ENCODE measurements around the gene GAS7. TPM values are rescaled to one million over a fixed set of nuclear protein-coding genes. Genes with fewer than 3 reads are reported as not detected.

The GAS7 gene
- polyA plus RNA-seq, 6 donors from 2014 or later: 1.1 to 3.6 (median 1.8) TPM; not detected in 1

DNA sequence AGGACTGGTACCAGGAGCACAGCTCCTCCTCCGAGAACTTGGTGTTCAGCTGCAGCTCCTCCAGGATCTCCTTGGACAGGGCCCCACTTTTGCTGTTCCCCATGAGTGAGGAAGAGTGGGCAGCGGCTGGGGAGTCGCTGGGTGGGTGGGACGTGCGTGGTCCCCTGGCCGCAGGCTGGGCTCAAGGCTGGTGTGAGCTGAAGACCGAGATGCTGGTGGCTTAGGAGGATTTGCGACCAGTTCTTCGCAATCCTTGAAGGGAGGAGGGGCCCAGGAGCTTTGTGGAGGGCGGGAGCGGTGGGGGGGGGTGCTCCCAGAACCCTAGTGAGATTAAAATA lies 293.4 kb downstream of the GAS7 start, which contains the start of gene RCVRN:
TSS of gene RCVRN (minus strand) at position 194 of the 338 bp plus-strand sequence. CDS start at position 103, 91 bp downstream.
- H3K27me3 Mint-ChIP-seq: peaks cover 5 to 29% (median 15%) of the 10 kb centered on the region in 3 donors
- no peaks in the 10 kb centered on the region for H3K36me3 Mint-ChIP-seq
- ATAC-seq (ENCODE audit: low read depth in 2 of 2) (no peak), DNase-seq (no peak)
- peaks cover 0 to 1% (median 0%) of the 10 kb centered on the region in 7 donors for H3K9me3 Mint-ChIP-seq
- no peaks in the 10 kb centered on the region for H3K4me1 Mint-ChIP-seq
- peak within 1 kb of the TSS in 1 of 6 donors; percentile 9 for H3K27ac Mint-ChIP-seq
- H3K4me3 Mint-ChIP-seq: no peak within 1 kb of the TSS

DNA sequence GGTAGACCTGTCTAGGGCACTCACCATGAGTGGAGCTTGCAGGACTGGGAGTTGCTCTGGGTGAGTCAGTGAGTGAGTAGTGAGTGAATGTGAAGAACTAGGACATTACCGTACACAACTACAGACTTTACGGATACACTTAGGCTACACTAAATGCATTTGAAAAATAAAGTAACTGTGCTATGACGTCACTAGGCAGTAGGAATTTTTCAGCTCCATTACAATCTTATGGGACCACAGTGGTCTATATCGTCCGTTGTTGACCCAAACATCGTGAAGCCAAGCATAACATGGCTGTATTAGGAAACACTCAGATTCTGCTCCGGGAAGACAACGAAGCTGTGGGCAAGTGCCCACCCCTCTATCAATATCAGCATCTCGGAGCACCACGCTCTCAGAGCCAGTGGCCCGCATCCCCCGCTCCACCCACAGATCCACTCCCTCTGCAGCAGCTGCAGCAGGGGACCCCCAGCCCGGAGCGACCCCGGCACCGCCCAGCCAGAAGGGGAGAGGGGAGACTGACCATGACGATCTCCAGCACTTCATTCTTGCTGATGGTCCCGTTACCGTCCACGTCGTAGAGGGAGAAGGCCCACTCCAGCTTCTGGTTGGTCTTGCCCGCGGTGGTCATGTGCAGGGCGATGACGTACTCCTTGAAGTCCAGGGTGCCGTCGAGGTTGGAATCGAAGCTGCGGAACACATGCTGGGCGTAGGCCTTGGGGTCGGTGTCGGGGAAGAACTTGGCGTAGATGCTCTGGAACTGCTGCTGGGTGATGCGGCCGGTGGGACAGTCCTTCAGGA lies 293.9 kb downstream of the GAS7 start:
- no peak overlapping the region for H3K4me3 Mint-ChIP-seq
- H3K27me3 Mint-ChIP-seq: peaks cover 5 to 31% (median 15%) of the 10 kb centered on the region in 3 donors
- no peak for ATAC-seq (ENCODE audit: low read depth in 2 of 2)
- H3K9me3 Mint-ChIP-seq: peaks cover 0 to 1% (median 0%) of the 10 kb centered on the region in 7 donors
- H3K27ac Mint-ChIP-seq: no peak overlapping the region
- DNase-seq: no peak
- no peaks in the 10 kb centered on the region for H3K36me3 Mint-ChIP-seq
- H3K4me1 Mint-ChIP-seq: no peaks in the 10 kb centered on the region

DNA sequence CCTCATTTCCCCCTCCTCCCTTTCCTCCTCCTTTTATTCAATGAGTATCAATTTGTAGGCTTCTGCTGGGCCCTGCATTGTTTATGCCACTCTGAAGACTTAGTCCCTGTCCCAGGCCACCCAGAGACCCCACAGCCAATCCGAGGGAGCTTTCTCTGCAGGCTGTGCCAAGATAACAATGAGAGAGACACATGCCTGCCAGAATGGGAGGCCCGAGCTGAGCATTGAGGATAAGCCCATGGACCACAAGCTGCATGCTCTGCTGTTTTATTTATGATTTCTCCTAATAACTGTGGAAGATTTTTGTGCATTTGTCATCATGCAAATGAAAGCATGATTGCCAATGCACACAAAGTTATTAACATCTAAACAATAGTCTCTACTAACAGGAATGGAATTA lies 296.3 kb downstream of the GAS7 start:
- H3K36me3 Mint-ChIP-seq: no peaks in the 10 kb centered on the region
- no peaks in the 10 kb centered on the region for H3K4me1 Mint-ChIP-seq
- ATAC-seq (ENCODE audit: low read depth in 2 of 2): no peak
- DNase-seq: no peak
- H3K27me3 Mint-ChIP-seq: peaks cover 5 to 35% (median 18%) of the 10 kb centered on the region in 3 donors
- peaks cover 0 to 1% (median 0%) of the 10 kb centered on the region in 7 donors for H3K9me3 Mint-ChIP-seq
- H3K4me3 Mint-ChIP-seq: no peak overlapping the region
- no peak overlapping the region for H3K27ac Mint-ChIP-seq

DNA sequence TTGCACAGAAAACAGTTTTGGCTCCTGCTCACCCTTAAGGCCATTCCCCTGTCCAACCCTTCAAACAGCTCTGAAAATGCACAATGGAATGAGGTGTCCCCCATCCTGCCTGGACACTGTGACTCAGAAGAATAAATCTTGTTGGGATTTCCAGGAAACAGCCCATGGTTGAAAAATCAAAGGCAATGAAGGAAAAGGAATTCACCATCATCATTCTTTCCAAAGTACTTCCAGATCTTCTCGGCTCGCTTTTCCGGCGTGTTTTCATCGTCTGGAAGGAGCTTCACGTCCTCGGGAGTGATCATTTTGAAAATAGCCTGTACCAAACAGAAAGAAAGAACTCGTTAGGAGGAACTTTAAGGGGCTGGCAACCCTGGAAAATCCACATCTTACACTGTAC lies 297.6 kb downstream of the GAS7 start:
- no peaks in the 10 kb centered on the region for H3K36me3 Mint-ChIP-seq
- H3K27ac Mint-ChIP-seq: no peak overlapping the region
- peaks cover 5 to 44% (median 22%) of the 10 kb centered on the region in 3 donors for H3K27me3 Mint-ChIP-seq
- DNase-seq (no peak), ATAC-seq (ENCODE audit: low read depth in 2 of 2) (no peak)
- H3K4me3 Mint-ChIP-seq: no peak overlapping the region
- peaks cover 0 to 1% (median 0%) of the 10 kb centered on the region in 7 donors for H3K9me3 Mint-ChIP-seq
- no peaks in the 10 kb centered on the region for H3K4me1 Mint-ChIP-seq

DNA sequence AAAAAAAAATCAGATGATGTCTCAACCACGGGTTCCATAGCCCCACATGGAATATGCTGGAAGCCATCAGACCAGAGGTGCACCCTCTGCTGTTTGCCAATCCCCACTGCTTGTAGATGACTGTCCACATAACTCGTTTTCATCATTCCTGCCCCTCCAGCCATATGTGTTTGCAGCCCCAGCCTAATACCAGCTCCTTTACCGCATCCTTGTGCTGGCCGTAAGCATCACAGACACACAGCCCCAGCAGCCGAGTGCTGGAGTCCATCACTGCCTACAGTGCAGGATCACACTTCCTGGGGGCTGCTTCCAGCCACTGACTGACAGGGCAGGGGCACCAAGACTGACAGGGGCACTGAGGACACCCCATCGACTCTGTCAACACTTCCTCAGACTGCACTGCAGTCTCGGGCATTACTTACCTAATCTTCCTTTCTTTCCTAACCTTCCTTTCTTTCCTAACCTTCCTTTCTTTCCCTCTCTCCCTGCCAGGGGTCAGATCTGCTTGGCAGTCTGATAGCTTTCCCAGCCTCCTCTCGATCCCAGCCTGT lies 298.3 kb downstream of the GAS7 start:
- H3K27ac Mint-ChIP-seq: no peak overlapping the region
- DNase-seq: no peak
- no peaks in the 10 kb centered on the region for H3K36me3 Mint-ChIP-seq
- no peak for ATAC-seq (ENCODE audit: low read depth in 2 of 2)
- peak overlapping the region in 1 of 8 donors; percentile 22 for H3K4me3 Mint-ChIP-seq
- peaks cover 0 to 1% (median 0%) of the 10 kb centered on the region in 7 donors for H3K9me3 Mint-ChIP-seq
- no peaks in the 10 kb centered on the region for H3K4me1 Mint-ChIP-seq
- peaks cover 5 to 44% (median 22%) of the 10 kb centered on the region in 3 donors for H3K27me3 Mint-ChIP-seq

DNA sequence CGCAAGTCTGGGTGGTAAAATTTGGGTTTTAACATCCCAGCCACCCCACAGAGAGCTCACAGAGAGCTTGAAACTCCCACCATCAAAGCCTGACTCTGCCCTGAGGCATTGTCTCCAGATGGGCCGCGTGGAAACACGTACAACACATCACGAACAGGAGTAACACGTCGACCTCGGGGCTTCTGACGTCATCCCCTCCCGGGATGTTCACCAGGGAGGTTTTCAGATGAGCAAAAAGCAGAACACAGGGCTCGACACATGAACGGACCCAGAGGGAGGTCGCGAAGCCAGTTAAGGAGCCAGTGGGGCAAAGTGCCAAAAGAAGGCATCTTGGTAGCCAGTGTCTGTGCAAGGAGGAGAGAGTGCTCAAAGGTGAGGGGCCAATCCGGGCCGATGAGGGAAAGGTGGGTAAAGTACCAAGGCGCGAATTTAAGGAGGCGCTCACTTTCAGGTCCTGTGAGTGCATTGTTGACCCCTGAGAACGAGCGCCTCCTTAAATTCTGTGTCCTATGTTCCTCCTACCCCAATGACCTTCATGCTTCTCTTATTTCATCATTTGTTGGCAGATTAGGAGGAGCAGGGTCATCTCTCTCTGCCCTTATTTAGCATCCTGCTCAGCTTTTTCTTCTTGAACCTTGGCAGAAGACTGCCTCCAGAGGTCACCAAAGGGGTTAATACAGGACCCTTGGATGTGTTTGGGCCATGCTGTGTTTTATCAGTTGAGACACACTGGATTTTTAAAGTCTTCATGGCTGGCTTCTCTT lies 298.9 kb downstream of the GAS7 start:
- peaks cover 5 to 48% (median 28%) of the 10 kb centered on the region in 3 donors for H3K27me3 Mint-ChIP-seq
- no peaks in the 10 kb centered on the region for H3K4me1 Mint-ChIP-seq
- no peak overlapping the region for H3K27ac Mint-ChIP-seq
- peak overlapping the region in 1 of 8 donors; percentile 22 for H3K4me3 Mint-ChIP-seq
- ATAC-seq (ENCODE audit: low read depth in 2 of 2) (no peak), DNase-seq (no peak)
- peaks cover 0 to 1% (median 0%) of the 10 kb centered on the region in 7 donors for H3K9me3 Mint-ChIP-seq
- H3K36me3 Mint-ChIP-seq: no peaks in the 10 kb centered on the region

DNA sequence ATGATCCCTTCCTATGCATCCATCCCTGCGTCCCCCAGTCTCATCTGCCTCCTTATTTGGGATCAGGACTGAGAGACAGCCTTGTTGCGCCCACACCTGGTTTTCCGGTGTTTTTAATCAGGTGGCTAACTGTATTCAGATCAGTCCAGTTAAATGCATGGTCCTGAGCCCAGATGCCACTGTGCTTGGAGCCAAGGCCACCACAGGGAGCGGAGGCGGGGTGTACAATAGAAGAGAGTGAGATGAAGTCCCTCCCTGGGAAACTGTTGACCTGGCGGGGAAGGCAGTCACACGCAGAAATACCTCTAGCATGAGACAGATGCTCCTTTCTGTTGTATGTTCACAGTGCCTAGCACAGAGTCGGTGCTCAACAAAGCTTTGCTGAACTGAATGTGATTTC lies 299.6 kb downstream of the GAS7 start:
- Mint-ChIP-seq H3K27me3 (peaks cover 5 to 55% (median 35%) of the 10 kb centered on the region in 3 donors), H3K9me3 (peaks cover 0 to 1% (median 0%) of the 10 kb centered on the region in 7 donors), H3K4me3 (no peak overlapping the region), H3K36me3 (no peaks in the 10 kb centered on the region), H3K4me1 (no peaks in the 10 kb centered on the region), H3K27ac (peak overlapping the region in 1 of 6 donors; percentile 7)
- ATAC-seq (ENCODE audit: low read depth in 2 of 2) (no peak), DNase-seq (no peak)

- H3K36me3 Mint-ChIP-seq: no peaks in the 10 kb centered on the region
- peaks cover 9 to 63% (median 45%) of the 10 kb centered on the region in 3 donors for H3K27me3 Mint-ChIP-seq
- H3K4me3 Mint-ChIP-seq: no peak overlapping the region
- no peaks in the 10 kb centered on the region for H3K4me1 Mint-ChIP-seq
- ATAC-seq (ENCODE audit: low read depth in 2 of 2) (no peak), DNase-seq (no peak)
- peaks cover 0 to 1% (median 0%) of the 10 kb centered on the region in 7 donors for H3K9me3 Mint-ChIP-seq
- H3K27ac Mint-ChIP-seq: no peak overlapping the region
These were observed 300.9 kb downstream of the GAS7 start for GRCh38 chr17:9897372-9897968.

GRCh38 chr17:9895923-9896322 lies 302.5 kb downstream of the GAS7 start:
- Mint-ChIP-seq H3K4me1 (no peaks in the 10 kb centered on the region), H3K9me3 (peaks cover 0 to 1% (median 0%) of the 10 kb centered on the region in 7 donors), H3K27ac (no peak overlapping the region), H3K4me3 (no peak overlapping the region), H3K36me3 (no peaks in the 10 kb centered on the region), H3K27me3 (peaks cover 9 to 49% (median 30%) of the 10 kb centered on the region in 3 donors)
- ATAC-seq (ENCODE audit: low read depth in 2 of 2) (no peak), DNase-seq (no peak)

DNA sequence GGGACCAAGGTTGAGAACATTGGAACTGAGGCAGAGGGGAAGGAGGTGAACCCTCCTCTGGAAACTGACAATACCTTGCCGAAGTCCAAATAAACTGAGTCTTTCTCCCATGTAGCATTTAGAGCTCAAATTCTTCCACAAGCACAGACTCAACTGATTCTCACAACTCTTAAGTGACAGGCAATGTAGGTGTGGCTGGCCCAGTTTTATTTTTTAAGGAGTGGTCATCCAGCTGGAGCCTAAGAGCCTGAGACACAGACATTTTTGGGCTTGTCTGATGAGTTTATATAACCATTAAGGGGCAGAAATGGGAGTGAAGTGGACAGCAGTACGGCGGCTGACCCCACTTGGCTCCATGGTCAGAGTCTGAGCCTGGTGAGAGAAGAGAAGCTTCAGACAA lies 304.2 kb downstream of the GAS7 start:
- Mint-ChIP-seq H3K27me3 (peaks cover 5 to 47% (median 30%) of the 10 kb centered on the region in 3 donors), H3K4me1 (no peaks in the 10 kb centered on the region), H3K9me3 (peaks cover 0 to 2% (median 0%) of the 10 kb centered on the region in 7 donors), H3K36me3 (no peaks in the 10 kb centered on the region), H3K4me3 (no peak overlapping the region), H3K27ac (no peak overlapping the region)
- no peak for DNase-seq
- ATAC-seq (ENCODE audit: low read depth in 2 of 2): no peak

DNA sequence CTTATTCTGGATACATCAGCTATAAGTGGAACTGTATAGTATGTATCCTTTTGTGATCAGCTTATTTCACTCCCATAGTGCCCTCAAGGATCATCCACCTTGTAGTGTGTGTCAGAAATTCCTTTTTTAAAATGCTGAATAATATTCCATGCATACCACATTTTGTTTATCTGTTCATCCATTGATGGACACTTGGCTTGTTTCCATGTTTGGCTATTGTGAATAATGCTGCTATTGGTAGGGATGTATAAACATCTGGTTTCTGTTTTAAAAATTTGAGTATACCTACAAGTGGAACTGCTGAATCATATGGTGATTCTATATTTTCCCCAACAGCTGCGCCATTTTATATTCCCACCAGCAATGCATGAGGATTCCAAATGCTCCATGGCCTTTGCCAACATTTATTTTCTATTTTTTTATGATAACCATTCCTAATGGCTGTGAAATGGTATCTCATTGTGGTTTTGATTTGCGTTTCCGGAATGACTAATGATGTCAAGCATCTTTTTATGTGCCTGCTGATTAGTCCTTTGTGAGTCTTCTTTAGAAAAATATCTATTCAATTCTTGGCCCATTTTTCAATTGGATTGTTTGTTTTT lies 304.9 kb downstream of the GAS7 start:
- H3K27me3 Mint-ChIP-seq: peaks cover 5 to 47% (median 30%) of the 10 kb centered on the region in 3 donors
- H3K9me3 Mint-ChIP-seq: peaks cover 0 to 2% (median 0%) of the 10 kb centered on the region in 7 donors
- DNase-seq (no peak), ATAC-seq (ENCODE audit: low read depth in 2 of 2) (no peak)
- no peaks in the 10 kb centered on the region for H3K36me3 Mint-ChIP-seq
- no peak overlapping the region for H3K4me3 Mint-ChIP-seq
- H3K27ac Mint-ChIP-seq: no peak overlapping the region
- H3K4me1 Mint-ChIP-seq: no peaks in the 10 kb centered on the region

GRCh38 chr17:9890124-9890523 lies 308.3 kb downstream of the GAS7 start:
- Mint-ChIP-seq H3K9me3 (peaks cover 0 to 5% (median 0%) of the 10 kb centered on the region in 7 donors), H3K36me3 (no peaks in the 10 kb centered on the region), H3K27me3 (peaks cover 10 to 40% (median 22%) of the 10 kb centered on the region in 3 donors), H3K27ac (no peak overlapping the region), H3K4me3 (peak overlapping the region in 1 of 8 donors; percentile 22), H3K4me1 (no peaks in the 10 kb centered on the region)
- ATAC-seq (ENCODE audit: low read depth in 2 of 2) (no peak), DNase-seq (no peak)

DNA sequence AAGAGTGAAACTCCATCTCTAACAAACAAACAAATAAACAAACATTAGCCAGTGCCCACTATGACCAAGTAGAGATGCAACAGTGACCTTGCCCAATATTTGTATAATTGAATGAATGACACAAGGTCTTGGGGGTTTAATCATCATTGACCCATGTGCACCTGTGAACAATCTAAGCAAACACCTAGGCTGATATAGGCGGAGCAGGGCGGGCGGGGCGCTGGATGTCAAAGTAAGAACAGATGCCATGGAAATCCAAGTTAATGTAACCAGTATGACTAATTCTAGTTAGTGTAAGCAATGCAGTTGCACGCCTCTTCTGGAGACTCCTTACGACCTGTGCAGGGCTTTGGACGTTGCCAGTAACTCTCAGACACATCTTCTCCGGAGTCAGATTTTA lies 310.9 kb downstream of the GAS7 start:
- Mint-ChIP-seq H3K9me3 (peaks cover 5 to 28% (median 13%) of the 10 kb centered on the region in 7 donors), H3K4me3 (no peak overlapping the region), H3K27ac (no peak overlapping the region), H3K36me3 (peaks cover 0 to 10% of the 10 kb centered on the region in 2 donors), H3K27me3 (peaks cover 0 to 21% (median 5%) of the 10 kb centered on the region in 3 donors), H3K4me1 (no peaks in the 10 kb centered on the region)
- ATAC-seq (ENCODE audit: low read depth in 2 of 2) (no peak), DNase-seq (no peak)

All from naive B cell (primary cell).